Gastroesophageal sphincter (tissue), 4 donors: ENCODE measurements around the gene ATOSB. TPM values are rescaled to one million over a fixed set of nuclear protein-coding genes. Genes with fewer than 3 reads are reported as not detected.

ENCODE experiments used
- ATAC-seq: fragments of 150-250 bp; one replicate; pipeline ENCODE4 v1.9.1; 2016; ENCODE audit warnings: mild to moderate bottlenecking, moderate library complexity
- H3K27ac ChIP-seq, 4 donors: fragments of 200-600 bp; sonication (generic) in 3 of 4; 1 replicate in 3 of 4; 2 replicates in 1 of 4; pipeline ENCODE4 v1.5.1; 2016 to 2019
- H3K27me3 ChIP-seq: fragments of 200-600 bp; sonication (generic); one replicate; pipeline ENCODE4 v1.5.1; 2019
- H3K36me3 ChIP-seq, 2 donors: fragments of 200-600 bp; sonication (generic); one replicate each; pipeline ENCODE4 v1.5.1; 2019; ENCODE audit warnings: control low read depth in 1 of 2
- H3K4me1 ChIP-seq, 3 donors: fragments of 200-600 bp; sonication (generic); 1 replicate in 2 of 3; 2 replicates in 1 of 3; pipeline ENCODE4 v1.5.1; 2016 to 2019; ENCODE audit warnings: control low read depth in 2 of 3
- H3K4me3 ChIP-seq, 2 donors: fragments of 200-600 bp; sonication (generic); one replicate each; pipeline ENCODE4 v1.5.1; 2019; ENCODE audit warnings: mild to moderate bottlenecking in 1 of 2, moderate library complexity in 1 of 2
- H3K9me3 ChIP-seq, 3 donors: fragments of 200-600 bp; sonication (generic); one replicate each; pipeline ENCODE4 v1.5.1; 2017 to 2019; ENCODE audit warnings: control low read depth in 2 of 3
- EP300 ChIP-seq: sonication (generic); formaldehyde crosslinking; IDR thresholded peaks from one replicate; pipeline ENCODE4 v1.6.1; 2017; ENCODE audit warnings: antibody characterized with exemption, mild to moderate bottlenecking
- POLR2A ChIP-seq, 2 donors: fragments of 450-650 bp; IDR thresholded peaks; one replicate each; pipeline ENCODE4 v1.6.1; 2017; ENCODE audit warnings: antibody characterized with exemption in 2 of 2, mild to moderate bottlenecking in 2 of 2, moderate library complexity in 1 of 2
- POLR2AphosphoS5 ChIP-seq: sonication (generic); formaldehyde crosslinking; IDR thresholded peaks from one replicate; pipeline ENCODE4 v1.6.1; 2017; ENCODE audit warnings: antibody characterized with exemption
- WGBS, 2 donors: methylation state at CpG; one replicate each; pipeline ENCODE4 v1.1.5; 2018; ENCODE audit warnings: low coverage in 1 of 2; 5-methylcytosine and 5-hydroxymethylcytosine counted together
- total RNA-seq, 4 donors: library from RNA; depleted of rRNA; stranded (reverse); fragments of >200 nt; gene quantifications; one replicate each; pipeline ENCODE4 v1.1.0, GENCODE V29; 2016
- TF ChIP-seq, protein P1 (sequence below), 4 experiments: fragments of 200-600 bp in 2 of 4; fragments of 450-650 bp in 2 of 4; sonication (generic) in 1 of 4; IDR thresholded peaks; one replicate each; pipeline ENCODE4 v1.5.1; 2017 to 2019; ENCODE audit warnings: antibody characterized with exemption in 4 of 4, mild to moderate bottlenecking in 2 of 4, moderate library complexity in 2 of 4

Gene ATOSB
- total RNA-seq, 4 donors from 2014 or later: 13.4 to 32.6 (median 18.3) TPM

DNA sequence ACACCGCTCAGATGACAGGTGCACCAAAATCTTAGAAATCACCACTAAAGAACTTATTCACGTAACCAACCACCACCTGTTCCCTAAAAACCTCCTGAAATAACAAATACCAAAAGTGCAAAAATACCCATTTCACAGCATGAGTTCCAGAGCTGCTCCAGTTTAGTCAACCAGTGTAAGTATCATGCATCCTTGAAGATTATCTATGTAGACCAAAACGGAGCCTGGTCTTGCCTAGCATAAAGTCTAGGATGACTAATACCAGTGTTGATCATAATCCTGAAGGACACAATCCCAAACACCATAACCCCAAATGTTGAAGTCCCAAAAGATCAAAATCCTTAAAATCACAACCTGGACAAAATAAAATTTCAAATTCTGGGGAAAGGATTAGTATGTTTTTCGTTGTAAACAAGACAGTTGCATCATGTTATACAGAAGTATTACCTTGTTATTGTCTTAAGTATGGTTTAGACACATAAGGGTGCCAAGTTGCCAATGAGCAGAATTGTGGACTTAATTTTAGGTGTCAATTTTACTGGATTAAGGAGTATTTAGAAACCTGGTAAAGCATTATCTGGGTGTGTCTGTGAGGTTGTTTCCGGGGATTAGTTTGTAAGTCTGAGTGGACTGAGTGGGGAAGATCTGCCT, 61.4 kb downstream of the ATOSB start:
- Histone ChIP-seq H3K27ac (no peak overlapping the region), H3K4me3 (no peak overlapping the region), H3K27me3 (no peaks in the 10 kb centered on the region), H3K36me3 (peaks cover 0 to 87% of the 10 kb centered on the region in 2 donors), H3K9me3 (no peaks in the 10 kb centered on the region), H3K4me1 (peaks cover 0 to 9% (median 0%) of the 10 kb centered on the region in 3 donors)
- TF ChIP-seq POLR2AphosphoS5 (no peak), EP300 (no peak), POLR2A (IDR thresholded peaks at IDR 0.05) (no peak)
- TF ChIP-seq, protein P1, sequence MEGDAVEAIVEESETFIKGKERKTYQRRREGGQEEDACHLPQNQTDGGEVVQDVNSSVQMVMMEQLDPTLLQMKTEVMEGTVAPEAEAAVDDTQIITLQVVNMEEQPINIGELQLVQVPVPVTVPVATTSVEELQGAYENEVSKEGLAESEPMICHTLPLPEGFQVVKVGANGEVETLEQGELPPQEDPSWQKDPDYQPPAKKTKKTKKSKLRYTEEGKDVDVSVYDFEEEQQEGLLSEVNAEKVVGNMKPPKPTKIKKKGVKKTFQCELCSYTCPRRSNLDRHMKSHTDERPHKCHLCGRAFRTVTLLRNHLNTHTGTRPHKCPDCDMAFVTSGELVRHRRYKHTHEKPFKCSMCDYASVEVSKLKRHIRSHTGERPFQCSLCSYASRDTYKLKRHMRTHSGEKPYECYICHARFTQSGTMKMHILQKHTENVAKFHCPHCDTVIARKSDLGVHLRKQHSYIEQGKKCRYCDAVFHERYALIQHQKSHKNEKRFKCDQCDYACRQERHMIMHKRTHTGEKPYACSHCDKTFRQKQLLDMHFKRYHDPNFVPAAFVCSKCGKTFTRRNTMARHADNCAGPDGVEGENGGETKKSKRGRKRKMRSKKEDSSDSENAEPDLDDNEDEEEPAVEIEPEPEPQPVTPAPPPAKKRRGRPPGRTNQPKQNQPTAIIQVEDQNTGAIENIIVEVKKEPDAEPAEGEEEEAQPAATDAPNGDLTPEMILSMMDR (IDR thresholded peaks at IDR 0.05): no peak
- ATAC-seq: no peak
- 65 to 74% methylated on average over 5 of the region's 5 CpGs for WGBS, 2 donors

Other genes starting within 250 kb of the ATOSB start
- gene PHF24, start 157.6 kb downstream of the ATOSB start, total RNA-seq: under 1 TPM in 3 of 4 donors, not detected in 1; 0.30 to 0.81 (median 0.67) TPM
- 100 to 1,000 TPM in 2 of 4 donors, 10 to 100 TPM in 2; 46.8 to 125 (median 96.8) TPM for gene DNAJB5, start 126.1 kb downstream of the ATOSB start, total RNA-seq
- 100 to 1,000 TPM; 136 to 200 (median 175) TPM for gene VCP, start 43.2 kb downstream of the ATOSB start, total RNA-seq
- 1 to 10 TPM; 3.0 to 7.2 (median 5.1) TPM for gene FANCG, start 35.9 kb downstream of the ATOSB start, total RNA-seq
- 10 to 100 TPM in 2 of 4 donors, 1 to 10 TPM in 2; 6.5 to 11.4 (median 9.9) TPM for gene PIGO, start 19.3 kb downstream of the ATOSB start, total RNA-seq
- 100 to 1,000 TPM in 3 of 4 donors, 10 to 100 TPM in 1; 96.0 to 123 (median 110) TPM for gene STOML2, start 12.7 kb downstream of the ATOSB start, total RNA-seq
- gene UNC13B, start 46.1 kb upstream of the ATOSB start, total RNA-seq: 10 to 100 TPM; 21.3 to 35.3 (median 31.7) TPM